Tibial nerve (tissue), 4 donors: Measurements from ENCODE around the gene FAM107B. TPM values are rescaled to one million over a fixed set of nuclear protein-coding genes. Genes with fewer than 3 reads are reported as not detected.

ENCODE experiments used
- DNase-seq, 2 donors: peaks; one replicate each; pipeline ENCODE4 v3.0.0-alpha.2; 2019; ENCODE audit warnings: low spot score in 2 of 2
- H3K27ac ChIP-seq, 4 donors: fragments of 200-600 bp; sonication (generic) in 3 of 4; one replicate each; pipeline ENCODE4 v1.5.1; 2017 to 2019; ENCODE audit warnings: mild to moderate bottlenecking in 1 of 4
- H3K27me3 ChIP-seq, 2 donors: fragments of 200-600 bp; sonication (generic) in 1 of 2; one replicate each; pipeline versions ENCODE4 v1.5.1 to v1.6.0; 2017 to 2019
- H3K36me3 ChIP-seq, 3 donors: fragments of 200-600 bp; sonication (generic); one replicate each; pipeline ENCODE4 v1.5.1; 2018 to 2019
- H3K4me1 ChIP-seq, 4 donors: fragments of 200-600 bp; sonication (generic) in 3 of 4; one replicate each; pipeline ENCODE4 v1.5.1; 2017 to 2019
- H3K4me3 ChIP-seq, 4 donors: fragments of 200-600 bp; sonication (generic) in 3 of 4; one replicate each; pipeline ENCODE4 v1.5.1; 2017 to 2019; ENCODE audit warnings: mild to moderate bottlenecking in 1 of 4, moderate library complexity in 1 of 4
- H3K9me3 ChIP-seq, 4 donors: fragments of 200-600 bp; sonication (generic) in 3 of 4; one replicate each; pipeline ENCODE4 v1.5.1; 2017 to 2019
- CTCF ChIP-seq, 5 experiments: fragments of 200-600 bp in 3 of 5; fragments of 450-650 bp in 2 of 5; sonication (generic) in 3 of 5; IDR thresholded peaks; one replicate each; pipeline ENCODE4 v1.5.1; 2016 to 2019; ENCODE audit warnings: antibody characterized with exemption in 5 of 5, mild to moderate bottlenecking in 3 of 5, moderate library complexity in 2 of 5
- EP300 ChIP-seq, 2 donors: sonication (generic); formaldehyde crosslinking; IDR thresholded peaks; one replicate each; pipeline ENCODE4 v1.6.1; 2017; ENCODE audit warnings: antibody characterized with exemption in 2 of 2, mild to moderate bottlenecking in 1 of 2
- POLR2A ChIP-seq, 2 donors: fragments of 450-650 bp; IDR thresholded peaks; one replicate each; pipeline ENCODE4 v1.6.1; 2017; ENCODE audit warnings: antibody characterized with exemption in 2 of 2, mild to moderate bottlenecking in 2 of 2, moderate library complexity in 2 of 2
- WGBS, 2 donors: methylation state at CpG; one replicate each; pipeline ENCODE4 v1.1.5; 2018; 5-methylcytosine and 5-hydroxymethylcytosine counted together
- total RNA-seq, 4 donors: library from RNA; depleted of rRNA; stranded (reverse); fragments of >200 nt; gene quantifications; one replicate each; pipeline ENCODE4 v1.1.0, GENCODE V29; 2016

FAM107B gene
- total RNA-seq, 4 donors from 2014 or later: 9.8 to 26.7 (median 16.9) TPM

- no peaks in the 10 kb centered on the region for H3K27me3 ChIP-seq
- TF ChIP-seq EP300 (IDR thresholded peaks at IDR 0.05) (peak in 1 of 2 donors; percentile 45), CTCF (IDR thresholded peaks at IDR 0.05) (no peak)
- 51 to 62% methylated on average over 10 of the region's 10 CpGs for WGBS, 2 donors
- no peak for DNase-seq
- no peaks in the 10 kb centered on the region for H3K9me3 ChIP-seq
- no peak overlapping the region for H3K4me3 ChIP-seq
- H3K36me3 ChIP-seq: peaks cover 0 to 6% (median 0%) of the 10 kb centered on the region in 3 donors
- H3K4me1 ChIP-seq: peaks cover 0 to 11% (median 0%) of the 10 kb centered on the region in 4 donors
- H3K27ac ChIP-seq: peak overlapping the region in 2 of 4 donors; percentile 38 to 65
These were observed 202.7 kb downstream of the FAM107B start for GRCh38 chr10:14571866-14572507.

- no peaks in the 10 kb centered on the region for H3K9me3 ChIP-seq
- no peak for DNase-seq
- peaks cover 0 to 11% (median 0%) of the 10 kb centered on the region in 4 donors for H3K4me1 ChIP-seq
- H3K27me3 ChIP-seq: no peaks in the 10 kb centered on the region
- no peak for TF ChIP-seq POLR2A (IDR thresholded peaks at IDR 0.05)
- TF ChIP-seq CTCF (IDR thresholded peaks at IDR 0.05): no peak
- TF ChIP-seq EP300 (IDR thresholded peaks at IDR 0.05): no peak
- 72 to 76% methylated on average over 1 of the region's 1 CpG for WGBS, 2 donors
- H3K36me3 ChIP-seq: peaks cover 0 to 14% (median 0%) of the 10 kb centered on the region in 3 donors
- no peak overlapping the region for H3K4me3 ChIP-seq
- peak overlapping the region in 1 of 4 donors; percentile 65 for H3K27ac ChIP-seq
These were observed 203.9 kb downstream of the FAM107B start for GRCh38 chr10:14570800-14571199.

- TF ChIP-seq POLR2A (IDR thresholded peaks at IDR 0.05) (no peak), EP300 (IDR thresholded peaks at IDR 0.05) (no peak), CTCF (IDR thresholded peaks at IDR 0.05) (no peak)
- H3K27me3 ChIP-seq: no peaks in the 10 kb centered on the region
- no peaks in the 10 kb centered on the region for H3K9me3 ChIP-seq
- H3K27ac ChIP-seq: no peak overlapping the region
- DNase-seq: no peak
- peaks cover 0 to 14% (median 3%) of the 10 kb centered on the region in 4 donors for H3K4me1 ChIP-seq
- no peak overlapping the region for H3K4me3 ChIP-seq
- peaks cover 0 to 14% (median 0%) of the 10 kb centered on the region in 3 donors for H3K36me3 ChIP-seq
- 85 to 88% methylated on average over 9 of the region's 9 CpGs for WGBS, 2 donors
These were observed 205.2 kb downstream of the FAM107B start for GRCh38 chr10:14569274-14570060.

GRCh38 chr10:14567421-14567820 lies 207.3 kb downstream of the FAM107B start:
- Histone ChIP-seq H3K4me3 (no peak overlapping the region), H3K4me1 (peaks cover 0 to 24% (median 6%) of the 10 kb centered on the region in 4 donors), H3K9me3 (no peaks in the 10 kb centered on the region), H3K27ac (no peak overlapping the region), H3K27me3 (no peaks in the 10 kb centered on the region), H3K36me3 (peaks cover 0 to 14% (median 0%) of the 10 kb centered on the region in 3 donors)
- 88 to 89% methylated on average over 4 of the region's 4 CpGs for WGBS, 2 donors
- no peak for TF ChIP-seq EP300 (IDR thresholded peaks at IDR 0.05)
- TF ChIP-seq POLR2A (IDR thresholded peaks at IDR 0.05): no peak
- TF ChIP-seq CTCF (IDR thresholded peaks at IDR 0.05): no peak
- no peak for DNase-seq

GRCh38 chr10:14566498-14566897 lies 208.2 kb downstream of the FAM107B start:
- no peak for DNase-seq
- 91 to 92% methylated on average over 10 of the region's 10 CpGs for WGBS, 2 donors
- Histone ChIP-seq H3K4me1 (peaks cover 0 to 24% (median 11%) of the 10 kb centered on the region in 4 donors), H3K27me3 (no peaks in the 10 kb centered on the region), H3K9me3 (no peaks in the 10 kb centered on the region), H3K36me3 (peaks cover 0 to 14% (median 0%) of the 10 kb centered on the region in 3 donors), H3K27ac (no peak overlapping the region), H3K4me3 (no peak overlapping the region)
- TF ChIP-seq POLR2A (IDR thresholded peaks at IDR 0.05) (no peak), CTCF (IDR thresholded peaks at IDR 0.05) (no peak), EP300 (IDR thresholded peaks at IDR 0.05) (no peak)
